Limb (tissue), 2 donors: Measurements from ENCODE around the gene PLEKHA4.
A peak's percentile ranks its signal among the peaks of the same experiment; 100 is the strongest.

ENCODE experiments used
- DNase-seq, 2 donors: peaks; one replicate each; pipeline ENCODE4 v3.0.0-alpha.2; 2016; ENCODE audit errors: extremely low spot score in 2 of 2

Gene PLEKHA4

GRCh38 chr19:48830088-48830487, 38.3 kb downstream of the PLEKHA4 start:
- DNase-seq: no peak

GRCh38 chr19:48826606-48827020, 41.8 kb downstream of the PLEKHA4 start:
- no peak for DNase-seq

GRCh38 chr19:48822514-48822913, 45.9 kb downstream of the PLEKHA4 start:
- no peak for DNase-seq

- no peak for DNase-seq
Observed at GRCh38 chr19:48821633-48822032, 46.8 kb downstream of the PLEKHA4 start.

GRCh38 chr19:48819366-48819816, 49.0 kb downstream of the PLEKHA4 start:
- no peak for DNase-seq

- no peak for DNase-seq
Observed at GRCh38 chr19:48818234-48818820, 50.1 kb downstream of the PLEKHA4 start.

- DNase-seq: no peak
Observed at GRCh38 chr19:48817585-48818124, 50.8 kb downstream of the PLEKHA4 start.

- no peak for DNase-seq
Observed at GRCh38 chr19:48815870-48816501, 52.4 kb downstream of the PLEKHA4 start.

GRCh38 chr19:48814895-48815294, 53.5 kb downstream of the PLEKHA4 start:
- no peak for DNase-seq

GRCh38 chr19:48813123-48813913, 55.1 kb downstream of the PLEKHA4 start:
- DNase-seq: no peak

- peak; percentile 77 to 85 for DNase-seq
Observed at GRCh38 chr19:48812094-48812929, 56.1 kb downstream of the PLEKHA4 start.

GRCh38 chr19:48810151-48810550, 58.3 kb downstream of the PLEKHA4 start:
- DNase-seq: no peak

- DNase-seq: no peak
Observed at GRCh38 chr19:48807590-48808308, 60.7 kb downstream of the PLEKHA4 start.

GRCh38 chr19:48806818-48807589, 61.4 kb downstream of the PLEKHA4 start:
- peak in 1 of 2 donors; percentile 44 for DNase-seq

GRCh38 chr19:48806518-48806817, 61.9 kb downstream of the PLEKHA4 start:
- peak; percentile 73 to 74 for DNase-seq

- DNase-seq: no peak
Observed at GRCh38 chr19:48805452-48805851, 63.0 kb downstream of the PLEKHA4 start.

- no peak for DNase-seq
Observed at GRCh38 chr19:48804496-48804895, 63.9 kb downstream of the PLEKHA4 start.

- DNase-seq: no peak
Observed at GRCh38 chr19:48802623-48803022, 65.8 kb downstream of the PLEKHA4 start.

GRCh38 chr19:48799358-48800300, 68.8 kb downstream of the PLEKHA4 start:
- DNase-seq: no peak
